AG04450 (cell line): Measurements from ENCODE around the gene SCYL2. TPM values are rescaled to one million over a fixed set of nuclear protein-coding genes. Genes with fewer than 3 reads are reported as not detected.
A peak's percentile ranks its signal among the peaks of the same experiment; 100 is the strongest.
"Not testable (repeated sequence)": the region's sequence is repeated elsewhere in the genome, so short reads cannot be mapped to it uniquely, and the experiment has no call there.

Experiments
- CTCF ChIA-PET: fragments of 300-600, 350-600 bp; formaldehyde crosslinking; extraction: SDS; loops from one replicate; lab custom pipeline; 2022; ENCODE audit warnings: antibody characterized with exemption, inconsistent platforms; lab: Charles Lee
- POLR2A ChIA-PET: fragments of 350-600 bp; formaldehyde crosslinking; extraction: SDS; loops from one replicate; lab custom pipeline; 2021; ENCODE audit warnings: antibody characterized with exemption, inconsistent platforms; lab: Yijun Ruan, JAX
- DNase-seq: peaks from one replicate; pipeline ENCODE4 v3.0.0-alpha.2; 2011; ENCODE audit warnings: low read depth, low spot score
- H3K27ac ChIP-seq: one replicate; pipeline ENCODE4 v1.5.1; 2012; ENCODE audit warnings: low read depth, low read length, control low read depth
- H3K27me3 ChIP-seq: one replicate; pipeline ENCODE4 v1.6.0; 2012; ENCODE audit warnings: low read length; ENCODE audit not compliant: control insufficient read depth, insufficient read depth
- H3K4me3 ChIP-seq: 2 replicates; pipeline ENCODE4 v1.5.1; 2011; ENCODE audit warnings: mild to moderate bottlenecking, low read depth, low read length, control low read depth
- H3K9me3 ChIP-seq: 2 replicates; pipeline ENCODE4 v1.5.1; 2012; ENCODE audit warnings: low read length; ENCODE audit not compliant: control insufficient read depth, insufficient read depth
- polyA plus RNA-seq: library from polyadenylated mRNA; depleted of rRNA; stranded (reverse); fragments of >200 nt; gene quantifications from 2 replicates; pipeline ENCODE4 v1.2.3, GENCODE V29; 2011
- TF ChIP-seq, protein P1 (sequence below): IDR thresholded peaks from 2 replicates; pipeline ENCODE4 v1.5.1; 2011; ENCODE audit warnings: low read depth, low read length, control low read depth, inconsistent platforms

Gene SCYL2
- polyA plus RNA-seq, 1 experiment, result 50.3 TPM

DNA sequence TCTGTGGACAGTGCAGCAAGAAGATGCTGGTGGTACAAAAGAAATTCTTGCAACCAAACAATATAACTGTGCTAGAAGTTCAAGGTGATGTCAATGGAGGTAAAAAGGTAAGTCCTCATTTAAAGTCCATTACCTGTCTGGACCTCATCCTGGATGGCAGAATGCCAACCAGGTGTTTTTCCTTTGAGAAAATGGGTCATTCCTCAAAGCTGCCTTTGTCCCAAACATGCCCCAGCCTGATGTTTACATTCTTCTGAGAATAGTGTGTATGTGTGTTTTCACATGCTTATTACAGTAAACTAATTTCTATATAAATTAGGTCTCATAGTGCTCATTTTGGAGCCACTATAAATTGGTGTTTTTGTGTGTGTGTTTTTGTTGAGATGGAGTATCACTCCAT, 41.5 kb upstream of the SCYL2 start:
- POLR2A ChIA-PET, result no interaction called here
- Histone ChIP-seq H3K4me3 (no peak overlapping the region), H3K27me3 (no peaks in the 10 kb centered on the region), H3K9me3 (no peaks in the 10 kb centered on the region), H3K27ac (no peak overlapping the region)
- no peak for DNase-seq
- CTCF ChIA-PET, result interaction anchor here (1.3 to 4.1 kb wide), 2 partner anchors 9 to 70 kb away, joined by 3 to 31 read pairs; no protein-coding TSS in a partner anchor
- TF ChIP-seq, protein P1, sequence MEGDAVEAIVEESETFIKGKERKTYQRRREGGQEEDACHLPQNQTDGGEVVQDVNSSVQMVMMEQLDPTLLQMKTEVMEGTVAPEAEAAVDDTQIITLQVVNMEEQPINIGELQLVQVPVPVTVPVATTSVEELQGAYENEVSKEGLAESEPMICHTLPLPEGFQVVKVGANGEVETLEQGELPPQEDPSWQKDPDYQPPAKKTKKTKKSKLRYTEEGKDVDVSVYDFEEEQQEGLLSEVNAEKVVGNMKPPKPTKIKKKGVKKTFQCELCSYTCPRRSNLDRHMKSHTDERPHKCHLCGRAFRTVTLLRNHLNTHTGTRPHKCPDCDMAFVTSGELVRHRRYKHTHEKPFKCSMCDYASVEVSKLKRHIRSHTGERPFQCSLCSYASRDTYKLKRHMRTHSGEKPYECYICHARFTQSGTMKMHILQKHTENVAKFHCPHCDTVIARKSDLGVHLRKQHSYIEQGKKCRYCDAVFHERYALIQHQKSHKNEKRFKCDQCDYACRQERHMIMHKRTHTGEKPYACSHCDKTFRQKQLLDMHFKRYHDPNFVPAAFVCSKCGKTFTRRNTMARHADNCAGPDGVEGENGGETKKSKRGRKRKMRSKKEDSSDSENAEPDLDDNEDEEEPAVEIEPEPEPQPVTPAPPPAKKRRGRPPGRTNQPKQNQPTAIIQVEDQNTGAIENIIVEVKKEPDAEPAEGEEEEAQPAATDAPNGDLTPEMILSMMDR, result no peak

DNA sequence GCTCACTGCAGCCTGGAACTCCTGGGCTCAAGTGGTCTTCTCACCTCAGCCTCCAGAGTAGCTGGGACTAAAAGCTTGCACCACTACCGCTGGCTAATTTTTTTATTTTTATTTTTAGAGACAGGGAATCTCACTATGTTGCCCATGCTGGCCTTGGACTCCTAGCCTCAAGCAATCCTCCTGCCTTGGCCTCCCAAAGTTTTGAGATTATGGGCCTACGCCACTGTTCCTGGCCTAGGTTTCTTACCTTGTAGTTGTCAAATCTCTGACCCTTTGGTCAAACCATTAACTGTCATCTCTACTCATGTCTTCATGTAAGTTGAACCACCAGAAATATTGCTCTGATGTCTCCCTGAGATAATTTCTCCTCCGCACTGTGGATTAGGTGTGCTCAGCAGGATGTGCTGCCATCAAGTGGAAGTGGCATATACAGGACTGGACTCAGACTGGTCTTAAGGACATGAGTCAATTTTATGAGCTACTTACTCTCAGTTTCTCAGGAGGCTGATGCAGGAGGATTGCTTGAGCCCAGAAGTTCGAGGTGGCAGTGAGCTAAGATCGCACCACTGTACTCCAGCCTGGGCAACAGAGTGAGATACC, 37.8 kb upstream of the SCYL2 start:
- no peak overlapping the region for H3K27ac ChIP-seq
- DNase-seq, result no peak
- ChIA-PET CTCF (interaction anchor here (0.6 to 1.3 kb wide), 7 partner anchors 13 to 326 kb away, joined by 3 to 4 read pairs (median 3); partner anchors contain the start of genes DEPDC4 and SCYL2), POLR2A (no interaction called here)
- no peak overlapping the region for H3K4me3 ChIP-seq
- no peaks in the 10 kb centered on the region for H3K27me3 ChIP-seq
- TF ChIP-seq, protein P1, result no peak; the same call in 1 of the 2 replicates
- H3K9me3 ChIP-seq, result no peaks in the 10 kb centered on the region

DNA sequence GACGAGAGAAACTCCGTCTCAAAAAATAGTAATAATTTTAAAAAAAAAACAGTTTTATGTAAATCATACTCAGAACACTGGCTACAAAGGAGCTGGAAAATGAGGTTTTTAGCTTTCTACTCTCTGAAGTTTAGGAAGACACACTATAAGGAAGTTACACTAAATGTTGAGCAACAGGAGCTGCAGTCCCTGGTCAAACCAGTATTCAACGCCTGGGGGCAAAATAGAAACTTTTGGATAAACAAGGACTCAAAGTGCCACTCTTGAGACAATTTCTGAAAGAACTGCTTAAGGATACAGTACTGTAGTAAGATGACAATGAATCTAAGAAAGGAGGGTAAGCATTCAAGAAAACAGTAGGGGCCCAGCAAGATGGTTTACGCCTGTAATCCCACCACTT, 37.1 kb upstream of the SCYL2 start:
- TF ChIP-seq, protein P1, result no peak
- H3K27ac ChIP-seq, result no peak overlapping the region
- DNase-seq, result no peak
- no peak overlapping the region for H3K4me3 ChIP-seq
- ChIA-PET POLR2A (no interaction called here), CTCF (interaction anchor here (0.6 to 1.3 kb wide), 5 partner anchors 84 to 325 kb away, joined by 3 to 5 read pairs (median 4); no protein-coding TSS in a partner anchor)
- no peaks in the 10 kb centered on the region for H3K27me3 ChIP-seq
- H3K9me3 ChIP-seq, result no peaks in the 10 kb centered on the region

DNA sequence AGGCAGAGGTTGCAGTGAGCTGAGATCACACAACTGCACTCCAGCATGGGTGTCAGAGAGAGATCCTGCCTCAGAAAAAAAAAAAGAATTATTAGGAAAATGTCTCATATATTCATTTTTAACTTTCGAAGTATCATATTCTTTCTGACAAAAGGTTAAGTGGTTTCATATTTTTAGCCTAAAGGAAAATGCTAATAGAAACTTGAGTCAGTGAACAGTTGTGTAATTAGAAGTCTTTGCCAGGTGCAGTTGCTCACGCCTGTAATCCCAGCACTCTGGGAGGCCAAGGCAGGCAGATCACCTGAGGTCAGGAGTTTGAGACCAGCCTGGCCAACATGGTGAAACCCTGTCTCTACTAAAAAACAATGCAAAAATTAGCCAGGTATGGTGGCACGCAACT, 35.1 kb upstream of the SCYL2 start:
- DNase-seq, H3K27ac ChIP-seq, H3K9me3 ChIP-seq, H3K27me3 ChIP-seq, H3K4me3 ChIP-seq, POLR2A ChIA-PET: not testable (repeated sequence)
- CTCF ChIA-PET, result interaction anchor here (1.0 to 1.6 kb wide), 3 partner anchors 14 to 323 kb away, joined by 3 to 7 read pairs (median 3); no protein-coding TSS in a partner anchor

DNA sequence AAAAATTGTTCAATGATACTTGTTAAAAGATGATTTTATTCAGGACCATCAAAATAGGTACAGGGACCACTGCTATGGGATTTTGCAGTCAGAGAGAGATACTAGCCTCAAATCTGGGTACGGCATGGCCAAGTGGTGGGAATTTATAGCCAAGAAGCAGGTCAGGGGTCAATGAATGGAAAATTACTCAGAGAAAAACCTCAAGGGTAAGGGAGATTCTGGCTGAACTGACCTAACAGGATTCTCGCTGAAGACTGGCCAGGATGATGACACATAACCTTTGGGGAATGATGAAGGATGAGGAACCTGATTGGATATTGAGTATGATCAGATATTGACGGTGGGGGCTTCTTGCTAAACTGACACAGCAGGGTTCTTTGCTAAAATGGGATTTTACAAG, 32.8 kb upstream of the SCYL2 start:
- no peak overlapping the region for H3K4me3 ChIP-seq
- TF ChIP-seq, protein P1, result no peak

More for the DNA sequence above, 32.8 kb upstream of the SCYL2 start:
- DNase-seq, result peak; percentile 2
- no peaks in the 10 kb centered on the region for H3K9me3 ChIP-seq
- POLR2A ChIA-PET, result interaction anchor here (1.4 kb wide), 1 partner anchor 33 kb away, joined by 3 read pairs; the partner anchor contains the start of genes DEPDC4 and SCYL2
- peak overlapping the region; percentile 62 for H3K27ac ChIP-seq
- no peaks in the 10 kb centered on the region for H3K27me3 ChIP-seq
- CTCF ChIA-PET, result interaction anchor here (0.6 to 3.3 kb wide), 28 partner anchors 9 to 508 kb away, joined by 3 to 63 read pairs (median 6); partner anchors contain the start of genes DEPDC4 and SCYL2
